BLaER1 treated with 17β-estradiol and CSF1 and Interleukin-3, amounts not matched to agents 10 nM and 100 nM (cell line): ENCODE measurements around the gene PSAP.
A peak's percentile ranks its signal among the peaks of the same experiment; 100 is the strongest.

ENCODE experiments used
- H3K27ac ChIP-seq, 11 experiments: shearing (Covaris generic); formaldehyde crosslinking; 2 replicates each; pipeline ENCODE4 v1.8.1; 2022
- H3K27me3 ChIP-seq, 11 experiments: shearing (Covaris generic); formaldehyde crosslinking; 2 replicates each; pipeline ENCODE4 v1.8.1; 2022
- H3K36me3 ChIP-seq, 11 experiments: shearing (Covaris generic); formaldehyde crosslinking; 2 replicates each; pipeline ENCODE4 v1.8.1; 2022
- H3K4me1 ChIP-seq, 10 experiments: shearing (Covaris generic); formaldehyde crosslinking; 2 replicates each; pipeline ENCODE4 v1.8.1; 2022
- H3K4me2 ChIP-seq, 11 experiments: shearing (Covaris generic); formaldehyde crosslinking; 2 replicates each; pipeline ENCODE4 v1.8.1; 2022
- H3K4me3 ChIP-seq, 10 experiments: shearing (Covaris generic); formaldehyde crosslinking; 2 replicates each; pipeline ENCODE4 v1.8.1; 2022
- H3K9ac ChIP-seq, 11 experiments: shearing (Covaris generic); formaldehyde crosslinking; 2 replicates each; pipeline ENCODE4 v1.8.1; 2022
- H3K9me3 ChIP-seq, 11 experiments: shearing (Covaris generic); formaldehyde crosslinking; replicated peaks in 1 of 11; 2 replicates each; pipeline ENCODE4 v1.8.1; 2022
- H4K20me1 ChIP-seq, 11 experiments: shearing (Covaris generic); formaldehyde crosslinking; 2 replicates each; pipeline ENCODE4 v1.8.1; 2022
- Cebpa-rat ChIP-seq, 11 experiments: shearing (Covaris generic); IDR thresholded peaks; 2 replicates each; pipeline ENCODE4 v1.8.1; 2022

PSAP gene

DNA sequence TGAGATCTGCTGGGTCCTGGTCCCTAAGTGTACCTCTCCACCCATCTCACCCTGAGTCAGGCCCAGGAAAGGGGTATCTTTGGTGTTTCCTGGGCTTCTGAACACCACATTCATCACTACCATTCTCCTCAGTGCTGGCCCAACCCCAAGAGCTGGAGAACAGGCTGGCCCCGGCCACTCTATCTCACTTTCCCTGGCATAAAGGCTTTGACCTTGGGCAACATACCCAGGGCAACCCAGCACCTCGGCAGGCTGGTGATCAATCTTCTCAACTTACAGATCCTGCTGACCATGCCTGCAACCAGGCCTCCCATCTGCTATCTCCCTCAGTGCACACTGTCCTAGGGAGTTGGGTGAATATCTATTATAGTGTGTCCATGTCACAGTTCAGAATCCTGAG, 79.8 kb downstream of the PSAP start:
- Histone ChIP-seq H3K4me1 (peaks cover 83 to 98% (median 92%) of the 10 kb centered on the region in 10 experiments), H3K36me3 (peaks cover 0 to 60% (median 11%) of the 10 kb centered on the region in 11 experiments; a peak in 11 of 22 replicates), H4K20me1 (peaks cover 0 to 64% (median 19%) of the 10 kb centered on the region in 11 experiments; a peak in 10 of 22 replicates), H3K27ac (peak overlapping the region in 9 of 11 experiments; percentile 39 to 98 (median 96); a peak in 13 of 22 replicates), H3K9me3 (no peaks in the 10 kb centered on the region), H3K4me2 (peak overlapping the region in 10 of 11 experiments; percentile 88 to 100 (median 98); a peak in 19 of 22 replicates), H3K27me3 (peaks cover 0 to 17% (median 0%) of the 10 kb centered on the region in 11 experiments; a peak in 7 of 22 replicates), H3K9ac (peak overlapping the region in 7 of 11 experiments; percentile 7 to 92 (median 88); a peak in 13 of 22 replicates), H3K4me3 (peak overlapping the region in 7 of 10 experiments; percentile 78 to 96 (median 92); a peak in 13 of 20 replicates)
- no peak for TF ChIP-seq Cebpa-rat (IDR thresholded peaks at IDR 0.05)

DNA sequence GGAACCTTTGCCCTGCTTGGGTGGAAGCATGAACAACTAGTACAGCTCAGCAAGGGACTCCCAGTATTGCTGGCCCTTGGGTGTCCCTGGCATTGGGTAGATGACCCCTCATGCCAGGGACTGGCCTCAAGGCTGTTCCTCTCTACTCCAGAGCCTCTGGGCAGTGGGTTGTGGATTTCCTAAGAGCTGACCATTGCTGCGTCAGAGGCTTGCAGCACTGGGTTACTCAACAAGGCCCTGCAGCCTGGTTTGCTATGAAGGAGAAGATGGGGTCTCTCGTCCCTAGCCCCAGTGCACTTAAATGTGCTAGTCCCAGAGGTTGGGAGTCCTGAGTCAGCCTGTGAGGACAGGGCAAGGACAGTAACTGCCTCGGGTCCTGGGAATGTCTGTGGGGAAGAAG, 80.3 kb downstream of the PSAP start:
- Histone ChIP-seq H3K9ac (peak overlapping the region in 7 of 11 experiments; percentile 7 to 92 (median 88); a peak in 12 of 22 replicates), H3K4me2 (peak overlapping the region in 10 of 11 experiments; percentile 78 to 100 (median 98); a peak in 19 of 22 replicates), H3K9me3 (no peaks in the 10 kb centered on the region), H3K4me3 (peak overlapping the region in 6 of 10 experiments; percentile 83 to 96 (median 92); a peak in 12 of 20 replicates), H4K20me1 (peaks cover 0 to 68% (median 19%) of the 10 kb centered on the region in 11 experiments; a peak in 10 of 22 replicates), H3K36me3 (peaks cover 0 to 64% (median 11%) of the 10 kb centered on the region in 11 experiments; a peak in 11 of 22 replicates), H3K4me1 (peaks cover 83 to 98% (median 92%) of the 10 kb centered on the region in 10 experiments), H3K27ac (peak overlapping the region in 9 of 11 experiments; percentile 39 to 98 (median 96); a peak in 13 of 22 replicates), H3K27me3 (peaks cover 0 to 17% (median 0%) of the 10 kb centered on the region in 11 experiments; a peak in 7 of 22 replicates)
- no peak for TF ChIP-seq Cebpa-rat (IDR thresholded peaks at IDR 0.05)

DNA sequence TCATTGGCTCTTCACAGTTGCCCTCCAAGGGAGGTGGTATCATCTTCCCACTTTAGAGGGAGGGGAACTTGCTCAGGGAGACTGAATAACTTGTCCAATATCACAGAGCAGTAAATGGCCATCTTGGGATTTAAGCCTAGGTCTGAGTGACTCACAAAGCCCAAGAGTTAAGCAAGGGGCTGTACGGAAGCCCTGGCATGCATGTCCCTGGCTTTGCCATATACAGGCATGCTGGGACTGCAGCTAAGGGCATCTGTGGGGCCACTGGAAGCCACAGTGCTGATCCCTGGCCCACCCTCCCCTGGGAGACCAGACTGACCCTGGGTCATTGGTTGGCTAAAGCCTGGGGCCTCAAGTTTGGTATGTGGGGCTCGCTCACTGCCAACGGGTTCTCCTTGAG, 80.8 kb downstream of the PSAP start:
- Histone ChIP-seq H3K9me3 (no peaks in the 10 kb centered on the region), H3K27me3 (peaks cover 0 to 17% (median 0%) of the 10 kb centered on the region in 11 experiments; a peak in 7 of 22 replicates), H3K4me1 (peaks cover 83 to 98% (median 92%) of the 10 kb centered on the region in 10 experiments), H3K9ac (peak overlapping the region in 6 of 11 experiments; percentile 86 to 92 (median 89); a peak in 9 of 22 replicates), H3K27ac (peak overlapping the region in 9 of 11 experiments; percentile 18 to 98 (median 92); a peak in 16 of 22 replicates), H3K4me3 (peak overlapping the region in 7 of 10 experiments; percentile 44 to 96 (median 92); a peak in 13 of 20 replicates), H3K4me2 (peak overlapping the region; percentile 72 to 100 (median 98)), H4K20me1 (peaks cover 0 to 73% (median 20%) of the 10 kb centered on the region in 11 experiments; a peak in 11 of 22 replicates), H3K36me3 (peaks cover 0 to 68% (median 11%) of the 10 kb centered on the region in 11 experiments; a peak in 11 of 22 replicates)
- TF ChIP-seq Cebpa-rat (IDR thresholded peaks at IDR 0.05), result no peak

DNA sequence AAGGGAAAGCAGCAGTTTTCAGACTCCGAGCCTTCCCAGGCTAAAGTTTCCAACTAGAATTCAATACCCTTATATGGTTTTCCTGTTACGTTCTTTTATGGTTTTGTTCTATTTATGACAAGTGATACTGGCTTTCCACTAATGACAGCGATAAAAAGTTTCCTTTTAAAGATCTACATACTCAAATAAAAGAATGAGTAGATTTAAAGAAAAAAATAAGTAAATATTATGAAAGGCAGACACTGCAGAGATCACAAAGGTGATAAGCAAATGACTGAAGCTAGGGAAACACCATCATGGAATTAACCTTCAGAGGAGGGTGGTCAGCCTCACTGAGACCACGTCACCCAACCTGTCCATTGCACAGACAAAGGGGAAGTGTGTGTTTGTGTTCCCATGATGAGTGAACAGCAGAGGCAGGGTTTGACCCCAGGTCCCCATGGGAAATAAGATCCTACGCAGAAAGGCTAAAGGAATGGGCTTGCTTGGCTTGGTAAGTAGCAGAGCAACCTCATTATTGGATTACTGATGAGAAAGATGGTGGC, 81.7 kb downstream of the PSAP start:
- peaks cover 0 to 77% (median 11%) of the 10 kb centered on the region in 11 experiments; a peak in 12 of 22 replicates for H3K36me3 ChIP-seq
- peaks cover 0 to 17% (median 0%) of the 10 kb centered on the region in 11 experiments; a peak in 7 of 22 replicates for H3K27me3 ChIP-seq
- H3K27ac ChIP-seq, result peak overlapping the region; percentile 18 to 98 (median 62); a peak in 19 of 22 replicates
- H4K20me1 ChIP-seq, result peaks cover 0 to 82% (median 29%) of the 10 kb centered on the region in 11 experiments; a peak in 11 of 22 replicates
- H3K9ac ChIP-seq, result peak overlapping the region in 10 of 11 experiments; percentile 7 to 92 (median 70); a peak in 18 of 22 replicates
- H3K4me1 ChIP-seq, result peaks cover 82 to 98% (median 92%) of the 10 kb centered on the region in 10 experiments
- no peak for TF ChIP-seq Cebpa-rat (IDR thresholded peaks at IDR 0.05)
- H3K9me3 ChIP-seq, result no peaks in the 10 kb centered on the region
- H3K4me2 ChIP-seq, result peak overlapping the region; percentile 72 to 100 (median 98)
- H3K4me3 ChIP-seq, result peak overlapping the region; percentile 44 to 96 (median 86); a peak in 19 of 20 replicates

DNA sequence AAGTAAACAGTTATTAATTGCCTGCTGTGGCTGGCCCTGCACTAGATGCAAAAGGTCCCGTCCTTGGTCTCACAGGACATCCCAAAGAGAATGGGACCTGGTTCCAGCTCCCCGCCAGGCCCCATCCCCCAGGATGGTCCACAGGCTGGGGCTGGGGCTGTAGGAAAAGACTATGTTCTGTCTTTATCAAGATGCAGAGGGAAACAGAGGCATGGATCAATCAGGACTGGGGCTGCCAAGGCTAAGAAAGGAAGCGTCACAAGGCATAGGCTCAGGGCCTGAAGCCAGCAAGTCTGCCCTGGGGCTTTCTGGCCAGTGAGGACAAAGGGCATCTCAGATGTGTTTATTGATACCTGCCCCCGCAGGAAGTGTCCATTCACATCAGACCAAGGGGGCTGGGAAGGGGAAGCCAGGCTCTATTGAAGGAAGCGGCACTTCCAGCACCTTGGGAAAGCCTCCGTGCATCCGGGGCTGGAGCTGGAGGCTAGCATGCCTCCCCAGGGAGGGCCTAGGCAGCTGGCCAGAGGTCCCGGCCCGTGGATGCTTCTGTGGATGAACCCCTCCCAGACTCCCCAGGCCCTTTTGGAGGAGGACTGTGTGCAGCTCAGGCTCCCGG, 83.5 kb downstream of the PSAP start:
- H3K4me1 ChIP-seq, result peaks cover 64 to 100% (median 94%) of the 10 kb centered on the region in 10 experiments

DNA sequence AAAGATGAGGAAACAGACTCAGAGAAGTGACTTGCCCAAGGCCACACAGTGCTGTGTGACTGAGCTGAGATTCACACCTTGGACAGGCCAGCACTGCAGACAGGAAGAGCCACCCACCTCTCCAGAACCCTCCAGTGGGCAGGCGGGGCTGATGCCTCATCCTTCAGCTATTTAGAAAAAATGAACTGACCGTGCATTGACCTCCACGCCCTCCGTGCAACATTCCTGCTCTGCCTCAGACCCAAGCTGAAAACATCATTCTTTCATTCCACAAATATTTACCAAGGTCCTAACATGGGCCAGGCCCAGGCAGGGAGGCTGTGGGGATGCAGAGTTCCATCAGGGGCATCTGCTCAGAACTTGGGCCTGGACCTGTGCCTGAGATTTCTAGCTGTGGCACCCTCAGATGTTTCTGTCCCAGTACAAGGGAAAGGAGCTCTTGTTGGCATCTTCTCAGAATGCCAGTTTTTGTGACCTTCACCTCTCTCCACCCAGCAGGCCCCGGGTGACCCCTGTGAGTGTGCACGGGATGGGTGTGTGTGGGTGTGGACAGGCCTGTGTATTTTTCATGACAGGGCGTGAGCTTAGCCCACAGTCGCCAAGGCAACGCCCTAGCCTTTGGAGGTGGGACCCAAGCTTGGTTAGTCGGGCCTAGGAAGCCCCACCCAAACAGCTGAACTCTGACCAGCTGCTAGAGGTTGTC, 84.2 kb downstream of the PSAP start:
- TF ChIP-seq Cebpa-rat (IDR thresholded peaks at IDR 0.05), result no peak
- H3K27ac ChIP-seq, result peak overlapping the region in 8 of 11 experiments; percentile 25 to 98 (median 77); a peak in 12 of 22 replicates
- H3K27me3 ChIP-seq, result no peaks in the 10 kb centered on the region
- H4K20me1 ChIP-seq, result peaks cover 0 to 100% (median 53%) of the 10 kb centered on the region in 11 experiments; a peak in 12 of 22 replicates
- peak overlapping the region in 9 of 11 experiments; percentile 16 to 69 (median 46); a peak in 12 of 22 replicates for H3K9ac ChIP-seq
- H3K4me1 ChIP-seq, result peaks cover 57 to 100% (median 95%) of the 10 kb centered on the region in 10 experiments
- H3K9me3 ChIP-seq, result no peaks in the 10 kb centered on the region
- H3K4me3 ChIP-seq, result peak overlapping the region in 1 of 10 experiments; percentile 96; a peak in 1 of 20 replicates
- H3K4me2 ChIP-seq, result peak overlapping the region; percentile 49 to 100 (median 98)
- peaks cover 0 to 93% (median 24%) of the 10 kb centered on the region in 11 experiments; a peak in 12 of 22 replicates for H3K36me3 ChIP-seq

More for the DNA sequence above, 83.5 kb downstream of the PSAP start:
- Histone ChIP-seq H3K36me3 (peaks cover 0 to 93% (median 24%) of the 10 kb centered on the region in 11 experiments; a peak in 12 of 22 replicates), H3K9ac (peak overlapping the region in 9 of 11 experiments; percentile 16 to 69 (median 42); a peak in 12 of 22 replicates), H3K27me3 (peaks cover 0 to 3% (median 0%) of the 10 kb centered on the region in 11 experiments; a peak in 2 of 22 replicates), H3K9me3 (no peaks in the 10 kb centered on the region), H4K20me1 (peaks cover 0 to 100% (median 46%) of the 10 kb centered on the region in 11 experiments; a peak in 12 of 22 replicates), H3K4me2 (peak overlapping the region; percentile 49 to 100 (median 98)), H3K4me3 (peak overlapping the region in 3 of 10 experiments; percentile 5 to 96 (median 24); a peak in 2 of 20 replicates), H3K27ac (peak overlapping the region in 9 of 11 experiments; percentile 25 to 98 (median 62); a peak in 17 of 22 replicates)
- no peak for TF ChIP-seq Cebpa-rat (IDR thresholded peaks at IDR 0.05)
